Measurements from ENCODE around the gene FCHO2. TPM values are rescaled to one million over a fixed set of nuclear protein-coding genes. Genes with fewer than 3 reads are reported as not detected.
"Not testable (repeated sequence)": the region's sequence is repeated elsewhere in the genome, so short reads cannot be mapped to it uniquely, and the experiment has no call there.

The FCHO2 gene
- total RNA-seq, 1 donor from 2014 or later: 48.0 TPM

- Mint-ChIP-seq H3K9me3 (ENCODE audit: unreplicated experiment) (no peaks in the 10 kb centered on the region), H3K27me3 (ENCODE audit: unreplicated experiment) (no peaks in the 10 kb centered on the region), H3K27ac (ENCODE audit: unreplicated experiment) (no peak overlapping the region), H3K36me3 (ENCODE audit: unreplicated experiment) (peaks cover 34% of the 10 kb centered on the region), H3K4me1 (ENCODE audit: unreplicated experiment) (peaks cover 3% of the 10 kb centered on the region), H3K4me3 (ENCODE audit: unreplicated experiment) (no peak overlapping the region)
- DNase-seq (ENCODE audit: extremely low spot score, unreplicated experiment): no peak
- no peak for TF ChIP-seq CTCF (IDR thresholded peaks at IDR 0.05)
Measured at GRCh38 chr5:73005886-73006285, 50.0 kb downstream of the FCHO2 start.

GRCh38 chr5:73007051-73007450 is 51.2 kb downstream of the FCHO2 start:
- no peak for TF ChIP-seq CTCF (IDR thresholded peaks at IDR 0.05)
- peaks cover 3% of the 10 kb centered on the region for H3K4me1 Mint-ChIP-seq (ENCODE audit: unreplicated experiment)
- no peak for DNase-seq (ENCODE audit: extremely low spot score, unreplicated experiment)
- peaks cover 32% of the 10 kb centered on the region for H3K36me3 Mint-ChIP-seq (ENCODE audit: unreplicated experiment)
- H3K27me3 Mint-ChIP-seq (ENCODE audit: unreplicated experiment): no peaks in the 10 kb centered on the region
- H3K27ac Mint-ChIP-seq (ENCODE audit: unreplicated experiment): no peak overlapping the region
- no peak overlapping the region for H3K4me3 Mint-ChIP-seq (ENCODE audit: unreplicated experiment)
- no peaks in the 10 kb centered on the region for H3K9me3 Mint-ChIP-seq (ENCODE audit: unreplicated experiment)

GRCh38 chr5:73008831-73009230 is 53.0 kb downstream of the FCHO2 start:
- Mint-ChIP-seq H3K27me3 (ENCODE audit: unreplicated experiment) (no peaks in the 10 kb centered on the region), H3K27ac (ENCODE audit: unreplicated experiment) (no peak overlapping the region), H3K4me1 (ENCODE audit: unreplicated experiment) (peaks cover 14% of the 10 kb centered on the region), H3K4me3 (ENCODE audit: unreplicated experiment) (no peak overlapping the region), H3K9me3 (ENCODE audit: unreplicated experiment) (no peaks in the 10 kb centered on the region), H3K36me3 (ENCODE audit: unreplicated experiment) (peaks cover 38% of the 10 kb centered on the region)
- no peak for TF ChIP-seq CTCF (IDR thresholded peaks at IDR 0.05)
- DNase-seq (ENCODE audit: extremely low spot score, unreplicated experiment): no peak

GRCh38 chr5:73011612-73012011 is 55.8 kb downstream of the FCHO2 start:
- peaks cover 11% of the 10 kb centered on the region for H3K4me1 Mint-ChIP-seq (ENCODE audit: unreplicated experiment)

GRCh38 chr5:73018892-73019291 is 63.1 kb downstream of the FCHO2 start:
- H3K9me3 Mint-ChIP-seq (ENCODE audit: unreplicated experiment): no peaks in the 10 kb centered on the region
- H3K4me1 Mint-ChIP-seq (ENCODE audit: unreplicated experiment): peaks cover 11% of the 10 kb centered on the region
- H3K27me3 Mint-ChIP-seq (ENCODE audit: unreplicated experiment): no peaks in the 10 kb centered on the region
- no peak for DNase-seq (ENCODE audit: extremely low spot score, unreplicated experiment)
- H3K36me3 Mint-ChIP-seq (ENCODE audit: unreplicated experiment): peaks cover 38% of the 10 kb centered on the region
- no peak for TF ChIP-seq CTCF (IDR thresholded peaks at IDR 0.05)
- no peak overlapping the region for H3K4me3 Mint-ChIP-seq (ENCODE audit: unreplicated experiment)
- no peak overlapping the region for H3K27ac Mint-ChIP-seq (ENCODE audit: unreplicated experiment)

More at GRCh38 chr5:73011612-73012011, 55.8 kb downstream of the FCHO2 start:
- not testable (repeated sequence) for H3K27me3 Mint-ChIP-seq (ENCODE audit: unreplicated experiment); H3K27ac Mint-ChIP-seq (ENCODE audit: unreplicated experiment); H3K9me3 Mint-ChIP-seq (ENCODE audit: unreplicated experiment); H3K4me3 Mint-ChIP-seq (ENCODE audit: unreplicated experiment); DNase-seq (ENCODE audit: extremely low spot score, unreplicated experiment)
- peaks cover 29% of the 10 kb centered on the region for H3K36me3 Mint-ChIP-seq (ENCODE audit: unreplicated experiment)

GRCh38 chr5:73019766-73020165 is 63.9 kb downstream of the FCHO2 start:
- H3K9me3 Mint-ChIP-seq (ENCODE audit: unreplicated experiment): no peaks in the 10 kb centered on the region

More at GRCh38 chr5:73019766-73020165, 63.9 kb downstream of the FCHO2 start:
- H3K27me3 Mint-ChIP-seq (ENCODE audit: unreplicated experiment): no peaks in the 10 kb centered on the region
- no peak for TF ChIP-seq CTCF (IDR thresholded peaks at IDR 0.05)
- peaks cover 38% of the 10 kb centered on the region for H3K36me3 Mint-ChIP-seq (ENCODE audit: unreplicated experiment)
- H3K27ac Mint-ChIP-seq (ENCODE audit: unreplicated experiment): no peak overlapping the region
- no peak for DNase-seq (ENCODE audit: extremely low spot score, unreplicated experiment)
- H3K4me3 Mint-ChIP-seq (ENCODE audit: unreplicated experiment): no peak overlapping the region
- peaks cover 11% of the 10 kb centered on the region for H3K4me1 Mint-ChIP-seq (ENCODE audit: unreplicated experiment)

Measured in osteocyte (in vitro differentiated cells).